NT2/D1 (cell line): ENCODE measurements around the gene XYLT1.

Experiments used
- YY1 ChIP-seq: IDR thresholded peaks from 2 replicates; pipeline ENCODE4 v1.6.1; 2011; ENCODE audit not compliant: insufficient read length, insufficient read depth
- ZNF274 ChIP-seq: IDR thresholded peaks from 2 replicates; pipeline ENCODE4 v1.6.1; 2011; ENCODE audit warnings: mild to moderate bottlenecking, low read depth, low read length

DNA sequence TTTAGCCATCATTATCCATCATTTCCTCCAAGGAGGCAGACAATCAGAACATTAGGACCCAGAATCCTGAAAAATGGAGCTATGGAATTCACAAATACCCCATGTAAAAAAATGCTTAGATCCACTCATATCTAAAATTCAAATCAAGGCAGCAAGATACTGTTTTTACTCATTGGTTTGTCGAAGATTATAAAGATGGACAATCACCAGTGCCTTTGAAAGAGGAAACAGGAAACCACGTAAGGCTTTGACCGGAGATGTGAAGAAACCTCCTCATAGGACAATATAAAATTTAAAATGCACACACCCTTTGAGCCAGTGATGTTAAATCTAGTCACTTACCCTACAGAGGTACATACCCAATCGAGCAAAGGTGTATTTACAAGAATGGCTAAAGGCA lies 130.0 kb downstream of the XYLT1 start:
- TF ChIP-seq YY1 (no peak), ZNF274 (no peak)
